Osteoblast (primary cell): Measurements from ENCODE around the gene CARD11. TPM values are rescaled to one million over a fixed set of nuclear protein-coding genes. Genes with fewer than 3 reads are reported as not detected.
"Not testable (repeated sequence)": the region's sequence is repeated elsewhere in the genome, so short reads cannot be mapped to it uniquely, and the experiment has no call there.

Source experiments
- DNase-seq: peaks from one replicate; pipeline ENCODE4 v3.0.0; 2011; ENCODE audit warnings: low spot score, mixed read lengths; ENCODE audit not compliant: insufficient read length; ENCODE audit errors: missing footprints
- H2AFZ ChIP-seq: 2 replicates; pipeline ENCODE4 v1.6.0; 2011; ENCODE audit warnings: mild to moderate bottlenecking, low read length
- H3K27ac ChIP-seq: 2 replicates; pipeline ENCODE4 v1.5.1; 2011; ENCODE audit warnings: mild to moderate bottlenecking, low read depth, low read length, moderate library complexity
- H3K27me3 ChIP-seq: 2 replicates; pipeline ENCODE4 v1.6.0; 2012; ENCODE audit warnings: mild to moderate bottlenecking, control low read depth, inconsistent platforms, low read length, moderate library complexity; ENCODE audit not compliant: insufficient read depth
- H3K36me3 ChIP-seq: 2 replicates; pipeline ENCODE4 v1.5.1; 2011; ENCODE audit warnings: mild to moderate bottlenecking, low read length, control low read depth, moderate library complexity; ENCODE audit not compliant: insufficient read depth
- H3K4me1 ChIP-seq: 2 replicates; pipeline ENCODE4 v1.5.1; 2011; ENCODE audit warnings: mild to moderate bottlenecking, low read length, control low read depth, moderate library complexity; ENCODE audit not compliant: insufficient read depth
- H3K4me2 ChIP-seq: 2 replicates; pipeline ENCODE4 v1.6.0; 2011; ENCODE audit warnings: mild to moderate bottlenecking, low read length; ENCODE audit not compliant: insufficient read depth
- H3K4me3 ChIP-seq: fragments of 200-600 bp; sonication (generic); 3 replicates; pipeline ENCODE4 v1.5.1; 2012; ENCODE audit warnings: mild to moderate bottlenecking, low read length, inconsistent platforms; ENCODE audit not compliant: insufficient read depth
- H3K79me2 ChIP-seq: 2 replicates; pipeline ENCODE4 v1.6.0; 2012; ENCODE audit warnings: mild to moderate bottlenecking, low read length, control low read depth, inconsistent platforms; ENCODE audit not compliant: insufficient read depth
- H3K9me3 ChIP-seq: 2 replicates; pipeline ENCODE4 v1.5.1; 2011; ENCODE audit warnings: low read depth, low read length, control low read depth
- H4K20me1 ChIP-seq: 2 replicates; pipeline ENCODE4 v1.6.0; 2012; ENCODE audit warnings: mild to moderate bottlenecking, low read length, control low read depth; ENCODE audit not compliant: insufficient read depth
- CTCF ChIP-seq: IDR thresholded peaks from 2 replicates; pipeline ENCODE4 v1.5.1; 2011; ENCODE audit warnings: mild to moderate bottlenecking, low read depth, low read length, moderate library complexity; ENCODE audit errors: extremely low read depth
- total RNA-seq: library from RNA; depleted of rRNA; stranded (reverse); fragments of >200 nt; gene quantifications from 2 replicates; pipeline ENCODE4 v1.2.3, GENCODE V29; 2012

Gene CARD11
- total RNA-seq, 1 donor: not detected

- H3K4me1 ChIP-seq: peaks cover 6% of the 10 kb centered on the region
- no peaks in the 10 kb centered on the region for H3K9me3 ChIP-seq
- H3K27me3 ChIP-seq: no peaks in the 10 kb centered on the region
- no peak for DNase-seq
- no peak overlapping the region for H3K27ac ChIP-seq
- no peak overlapping the region for H3K4me3 ChIP-seq
- TF ChIP-seq CTCF: no peak
- H3K79me2 ChIP-seq: no peaks in the 10 kb centered on the region
- no peak overlapping the region for H2AFZ ChIP-seq
- no peak overlapping the region for H3K4me2 ChIP-seq
- no peaks in the 10 kb centered on the region for H3K36me3 ChIP-seq
- no peaks in the 10 kb centered on the region for H4K20me1 ChIP-seq
Measured at GRCh38 chr7:3025616-3026015, 18.1 kb downstream of the CARD11 start.

- Histone ChIP-seq H3K79me2 (no peaks in the 10 kb centered on the region), H3K9me3 (no peaks in the 10 kb centered on the region), H3K27me3 (no peaks in the 10 kb centered on the region), H3K4me2 (no peak overlapping the region), H3K27ac (no peak overlapping the region), H3K4me1 (no peaks in the 10 kb centered on the region), H4K20me1 (no peaks in the 10 kb centered on the region), H3K4me3 (no peak overlapping the region), H2AFZ (no peak overlapping the region), H3K36me3 (no peaks in the 10 kb centered on the region)
- TF ChIP-seq CTCF: no peak
- DNase-seq: no peak
Measured at GRCh38 chr7:3021825-3022224, 21.8 kb downstream of the CARD11 start.

- not testable (repeated sequence) for H3K4me3 ChIP-seq, H3K9me3 ChIP-seq, H3K36me3 ChIP-seq, DNase-seq, H3K4me2 ChIP-seq, H2AFZ ChIP-seq, H4K20me1 ChIP-seq, H3K4me1 ChIP-seq, H3K27me3 ChIP-seq, H3K79me2 ChIP-seq, H3K27ac ChIP-seq
Measured at GRCh38 chr7:3021224-3021623, 22.4 kb downstream of the CARD11 start.

GRCh38 chr7:3020416-3020815 lies 23.3 kb downstream of the CARD11 start:
- DNase-seq: no peak
- H2AFZ ChIP-seq: no peak overlapping the region
- H3K4me3 ChIP-seq: no peak overlapping the region
- H3K79me2 ChIP-seq: no peaks in the 10 kb centered on the region
- H3K27ac ChIP-seq: no peak overlapping the region
- no peak for TF ChIP-seq CTCF
- H4K20me1 ChIP-seq: no peaks in the 10 kb centered on the region
- H3K4me2 ChIP-seq: no peak overlapping the region
- no peaks in the 10 kb centered on the region for H3K4me1 ChIP-seq
- no peaks in the 10 kb centered on the region for H3K27me3 ChIP-seq
- H3K9me3 ChIP-seq: no peaks in the 10 kb centered on the region
- H3K36me3 ChIP-seq: no peaks in the 10 kb centered on the region

- Histone ChIP-seq H3K36me3 (no peaks in the 10 kb centered on the region), H3K4me1 (no peaks in the 10 kb centered on the region), H4K20me1 (no peaks in the 10 kb centered on the region), H3K27ac (no peak overlapping the region), H3K4me2 (no peak overlapping the region), H3K9me3 (no peaks in the 10 kb centered on the region), H3K27me3 (no peaks in the 10 kb centered on the region), H2AFZ (no peak overlapping the region), H3K4me3 (no peak overlapping the region), H3K79me2 (no peaks in the 10 kb centered on the region)
- no peak for TF ChIP-seq CTCF
- no peak for DNase-seq
Measured at GRCh38 chr7:3019801-3020200, 23.9 kb downstream of the CARD11 start.
